Eye (tissue), 1 donor: ENCODE measurements around the gene TTC28.

Source experiments
- DNase-seq: peaks from one replicate; pipeline ENCODE4 v3.0.0-alpha.2; 2015

The TTC28 gene

DNA sequence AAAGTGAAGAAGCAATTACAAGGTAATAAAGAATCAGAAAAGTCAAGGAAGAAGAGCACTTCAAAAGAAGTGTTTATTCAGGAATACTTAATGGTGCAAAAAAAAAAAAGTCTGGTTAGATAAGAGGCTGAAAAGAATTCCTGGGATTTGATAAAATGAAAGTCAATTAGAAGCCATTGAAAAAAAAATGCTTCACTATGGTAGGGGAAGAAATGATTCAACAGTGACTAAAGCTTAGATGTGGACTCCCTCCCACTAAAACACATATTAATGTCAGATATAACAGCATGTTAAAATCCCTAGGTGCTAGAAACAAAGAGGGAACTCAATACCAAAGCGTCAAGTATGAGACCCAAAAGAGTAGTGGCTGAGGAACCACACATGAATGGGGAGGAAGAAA lies 425.2 kb downstream of the TTC28 start:
- no peak for DNase-seq

DNA sequence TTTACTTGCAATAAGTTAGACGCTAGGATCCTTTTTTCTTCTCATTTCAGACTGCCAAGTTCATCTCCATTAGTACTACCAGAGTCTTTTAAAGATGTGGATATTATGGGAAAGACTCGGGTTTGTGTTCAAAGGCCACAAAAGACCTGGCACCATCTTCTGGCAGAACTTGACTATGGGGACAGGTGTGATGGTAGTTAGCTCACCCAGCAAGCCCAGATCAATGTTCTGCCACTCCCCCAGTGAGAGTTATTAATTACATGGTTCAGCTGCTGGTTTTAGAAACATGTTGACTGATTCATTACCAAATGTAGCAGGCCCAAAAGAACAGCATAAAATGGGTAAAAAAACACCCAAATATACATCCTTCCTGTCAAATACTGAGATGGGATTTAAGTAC lies 427.1 kb downstream of the TTC28 start:
- no peak for DNase-seq

DNA sequence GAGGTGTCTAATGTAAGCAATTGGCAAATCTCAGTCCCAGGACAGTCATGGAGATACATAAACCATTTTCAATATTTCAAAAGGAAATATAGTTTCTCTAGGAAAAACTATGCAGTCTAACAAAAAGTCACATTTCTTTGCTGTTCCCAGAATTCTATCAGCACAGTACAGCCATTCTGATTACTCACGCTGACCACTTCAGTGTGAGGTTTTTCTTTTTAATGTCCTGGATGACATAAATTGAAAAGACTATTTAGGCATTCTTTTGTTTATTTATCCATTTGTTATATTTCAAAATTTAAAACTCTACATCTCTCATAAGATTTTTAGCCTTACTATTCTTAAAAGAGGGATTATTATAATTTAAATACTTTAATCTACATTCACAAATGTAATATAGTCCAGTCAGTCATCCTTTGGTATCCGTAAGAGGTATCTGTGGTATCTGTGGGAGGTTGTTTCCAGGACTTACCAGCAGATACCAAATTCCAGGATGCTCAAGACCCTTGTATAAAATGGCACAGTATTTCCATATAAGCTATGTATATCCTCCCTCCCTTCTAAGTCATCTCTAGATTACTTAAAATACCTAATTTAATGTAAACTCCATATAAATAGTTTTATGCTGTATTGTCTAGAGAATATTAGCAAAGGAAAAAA lies 429.5 kb downstream of the TTC28 start:
- no peak for DNase-seq

DNA sequence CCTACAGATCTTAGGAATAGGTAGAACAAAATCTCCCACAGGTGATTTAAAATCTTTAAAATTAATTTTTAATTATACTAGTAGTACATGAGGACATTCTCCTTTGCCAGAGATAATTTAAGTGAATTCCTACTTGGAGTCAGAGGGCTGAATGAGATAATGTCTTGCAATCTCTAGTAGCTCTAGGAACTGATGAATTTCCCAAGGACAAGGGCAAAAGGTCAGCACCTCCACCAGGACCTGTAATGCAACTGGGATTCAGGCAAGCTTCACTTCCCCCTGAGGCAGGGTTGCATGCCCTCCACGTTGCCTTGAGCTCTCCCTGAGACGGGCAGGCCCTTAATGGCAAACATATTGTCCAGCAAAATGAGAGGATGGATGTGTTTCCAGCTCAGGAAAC lies 430.2 kb downstream of the TTC28 start:
- DNase-seq, result no peak

DNA sequence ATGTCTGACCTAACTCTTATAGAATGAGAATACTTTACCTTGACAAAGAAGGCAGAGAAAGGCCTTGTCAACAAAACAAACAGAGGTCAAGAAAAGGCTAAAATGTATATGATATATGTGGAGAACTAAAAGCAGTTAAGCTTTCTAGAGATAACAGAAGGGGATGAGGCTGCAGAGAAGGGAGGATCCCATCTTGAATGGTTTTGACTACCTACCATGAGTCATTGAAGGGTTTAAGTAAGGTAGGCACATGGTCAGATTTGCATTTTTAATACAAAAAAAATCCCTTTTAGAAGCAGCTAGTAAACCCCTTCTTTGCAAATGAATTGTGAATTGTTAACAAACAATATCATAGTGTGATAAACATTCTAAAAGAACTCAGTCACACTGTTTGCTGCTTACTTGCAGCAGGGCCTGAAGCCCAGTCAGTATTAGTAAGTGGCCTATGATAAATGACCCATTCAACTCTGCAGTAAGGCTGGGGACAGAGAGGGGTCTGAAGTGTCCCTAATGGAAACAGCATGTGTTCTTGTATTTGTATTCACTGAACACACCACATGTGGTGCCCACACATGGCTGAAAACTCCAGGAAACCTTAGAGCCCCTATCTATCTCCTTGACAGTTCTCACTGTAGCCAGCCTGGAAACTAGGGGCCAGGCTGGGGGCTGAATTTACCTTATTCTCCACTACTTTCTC lies 431.8 kb downstream of the TTC28 start:
- DNase-seq, result peak; percentile 35

DNA sequence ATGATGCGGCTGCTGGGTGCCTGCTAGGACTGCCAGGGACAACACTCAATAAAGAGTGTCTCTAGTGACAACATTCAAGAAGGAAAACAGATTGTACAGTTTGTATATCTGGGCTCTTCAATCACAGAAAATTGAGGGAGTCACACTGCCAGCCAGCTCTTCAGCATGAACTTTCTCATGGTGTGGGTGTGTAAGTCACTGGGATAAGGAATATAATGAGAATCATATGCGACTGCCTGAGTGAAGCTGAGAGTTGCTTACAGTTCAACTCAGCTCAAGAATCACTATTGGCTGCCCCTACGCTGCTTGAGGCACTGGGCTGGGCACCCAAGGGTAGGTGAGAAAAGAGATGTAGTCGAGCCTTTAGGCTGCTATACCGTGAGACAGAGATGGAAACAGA lies 432.5 kb downstream of the TTC28 start:
- DNase-seq, result no peak

DNA sequence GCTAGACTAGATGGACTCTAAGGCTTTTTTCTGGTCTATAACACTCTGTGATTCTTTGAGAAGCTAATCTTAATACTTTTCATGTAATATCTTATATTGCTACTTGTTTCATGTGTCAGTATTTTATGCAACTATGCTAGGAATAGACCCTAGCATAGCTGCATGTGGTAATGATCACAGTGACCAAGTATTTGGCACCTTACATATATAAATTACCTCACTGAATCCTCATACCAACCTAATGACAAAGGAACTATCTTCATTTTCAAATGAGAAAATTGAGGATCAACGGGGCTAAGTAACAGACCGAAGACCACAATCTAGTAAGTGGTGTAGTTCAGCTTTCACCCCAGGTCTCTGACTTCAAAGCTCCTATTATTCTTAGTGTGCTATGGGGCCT lies 433.2 kb downstream of the TTC28 start:
- DNase-seq, result no peak

DNA sequence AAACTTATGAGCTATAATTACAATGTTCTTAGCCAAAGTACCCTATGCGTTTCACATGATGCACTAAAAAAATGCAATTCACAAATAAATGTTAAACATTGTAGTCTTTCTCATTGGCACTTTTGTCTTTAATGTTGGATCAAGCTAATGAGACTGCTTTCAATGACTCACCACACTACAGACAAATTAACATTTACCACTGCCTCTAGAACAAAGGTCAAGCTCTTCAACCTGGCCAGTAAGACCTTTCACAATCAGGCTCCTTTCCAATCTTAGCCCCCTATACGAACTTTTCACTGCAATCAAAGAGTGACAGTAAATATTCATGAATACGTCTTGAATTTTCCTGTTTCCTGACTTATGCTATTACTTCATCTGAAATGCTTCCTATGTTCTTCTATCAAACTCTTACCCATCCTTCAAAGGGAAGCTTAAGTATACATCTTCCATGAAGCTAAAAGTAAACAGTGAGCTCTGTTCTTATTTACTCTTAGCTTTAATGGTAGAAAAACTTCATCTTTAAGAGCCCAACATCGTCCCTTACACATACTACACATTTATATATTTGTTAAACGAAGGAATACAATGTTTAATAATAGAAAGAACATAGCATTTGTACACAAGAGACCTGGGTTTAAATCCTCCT lies 433.9 kb downstream of the TTC28 start:
- DNase-seq, result no peak

DNA sequence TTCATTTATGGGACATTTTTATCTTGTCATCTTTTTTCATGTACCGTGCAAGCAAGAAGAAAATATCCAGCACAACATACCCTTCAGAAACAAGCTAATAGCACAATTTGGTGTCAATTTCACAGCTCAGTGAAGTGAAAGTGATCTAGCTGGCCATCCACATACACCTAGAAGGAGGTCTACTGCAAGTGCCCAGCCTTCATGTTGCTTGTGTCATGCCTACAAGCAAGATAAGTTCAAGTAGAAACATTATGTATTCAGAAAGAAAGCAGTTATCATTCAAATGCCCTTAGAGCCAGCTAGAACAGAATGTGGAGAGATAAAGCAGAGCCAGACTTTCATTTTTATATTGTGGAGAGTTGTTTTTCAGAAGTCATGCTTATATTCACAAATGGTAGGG lies 434.9 kb downstream of the TTC28 start:
- no peak for DNase-seq

DNA sequence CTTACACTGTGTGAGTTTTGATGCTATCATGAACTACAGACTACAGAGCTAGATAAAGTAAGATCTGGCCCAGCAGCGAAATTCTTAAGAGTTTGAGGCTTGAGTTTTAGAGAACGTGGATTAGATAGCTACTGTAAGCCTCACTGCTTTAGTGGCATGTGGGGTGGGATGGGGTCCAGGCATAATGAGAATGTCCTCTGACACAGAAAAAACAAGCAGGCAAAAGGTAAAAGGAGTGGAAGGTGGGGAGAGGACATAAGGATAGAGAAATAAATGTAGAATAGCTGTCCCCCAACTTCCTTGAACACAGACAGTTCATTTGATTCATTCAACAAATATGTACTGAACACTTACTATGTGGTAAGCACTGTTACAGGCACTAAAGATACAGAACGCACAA lies 436.1 kb downstream of the TTC28 start:
- no peak for DNase-seq

DNA sequence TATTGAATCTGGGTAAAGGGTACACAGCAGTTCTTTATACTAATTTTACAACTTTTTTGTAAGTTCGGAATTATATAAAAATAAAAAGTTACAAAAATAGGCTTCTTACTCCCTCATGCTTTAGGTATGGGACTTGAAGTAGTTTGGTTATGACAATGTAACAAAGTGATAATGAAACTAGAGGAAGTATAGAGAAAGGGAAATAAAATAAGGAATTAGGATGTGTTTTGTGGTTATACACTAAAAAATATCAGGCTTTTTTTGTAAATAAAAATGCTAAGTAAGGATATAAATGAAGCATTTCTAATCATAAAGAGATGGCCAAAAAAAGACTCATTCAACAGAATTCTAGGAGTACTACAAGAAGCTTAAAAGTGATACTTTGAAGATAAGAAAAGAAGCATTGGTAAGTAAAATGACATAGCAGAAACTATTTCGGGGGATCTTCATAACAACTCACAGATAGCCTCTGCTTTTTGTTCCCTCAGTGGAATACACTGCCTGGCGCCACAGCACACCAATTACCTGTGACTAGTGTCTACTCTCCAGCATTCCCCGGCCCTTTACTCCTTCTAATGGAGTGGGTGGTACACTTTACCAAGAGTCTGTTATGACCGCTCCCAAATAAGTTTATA lies 437.9 kb downstream of the TTC28 start:
- DNase-seq, result no peak

DNA sequence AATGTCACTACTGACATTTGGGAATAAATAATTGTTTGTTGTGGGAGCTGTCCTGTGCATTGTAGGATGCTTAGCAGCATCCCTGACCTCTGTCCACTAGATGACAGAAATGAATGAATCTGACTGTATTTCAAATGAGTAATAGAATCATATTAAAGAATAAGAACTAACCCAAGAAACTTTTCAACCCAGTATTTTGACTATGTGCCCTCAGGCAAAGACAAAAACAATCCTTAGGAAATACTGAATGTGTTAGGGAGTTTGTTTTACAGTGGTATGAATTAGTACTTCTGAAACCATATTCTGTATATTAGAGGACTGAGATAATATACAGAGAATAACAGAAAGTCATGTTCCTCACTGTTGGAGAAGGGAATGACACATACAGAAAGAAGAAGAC lies 439.7 kb downstream of the TTC28 start:
- no peak for DNase-seq

DNA sequence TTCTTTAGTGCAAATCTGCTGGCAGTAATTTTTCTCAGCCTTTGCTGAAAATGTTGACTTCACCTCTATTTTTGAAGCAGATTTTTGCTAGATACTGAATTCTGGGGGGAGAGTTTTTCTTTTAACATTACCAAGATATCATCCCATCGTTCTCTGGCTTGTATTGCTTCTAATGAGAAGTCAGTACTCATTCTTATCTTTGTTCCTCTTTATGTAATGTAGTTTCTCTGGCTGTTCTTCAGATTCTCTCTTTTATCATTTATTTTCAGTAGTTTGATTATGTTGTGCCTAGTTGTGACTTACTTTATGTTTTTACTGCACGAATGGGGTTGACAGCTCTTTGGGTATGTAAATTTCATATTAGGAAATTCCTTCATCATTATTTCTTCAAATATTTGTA lies 441.9 kb downstream of the TTC28 start:
- DNase-seq, result no peak

DNA sequence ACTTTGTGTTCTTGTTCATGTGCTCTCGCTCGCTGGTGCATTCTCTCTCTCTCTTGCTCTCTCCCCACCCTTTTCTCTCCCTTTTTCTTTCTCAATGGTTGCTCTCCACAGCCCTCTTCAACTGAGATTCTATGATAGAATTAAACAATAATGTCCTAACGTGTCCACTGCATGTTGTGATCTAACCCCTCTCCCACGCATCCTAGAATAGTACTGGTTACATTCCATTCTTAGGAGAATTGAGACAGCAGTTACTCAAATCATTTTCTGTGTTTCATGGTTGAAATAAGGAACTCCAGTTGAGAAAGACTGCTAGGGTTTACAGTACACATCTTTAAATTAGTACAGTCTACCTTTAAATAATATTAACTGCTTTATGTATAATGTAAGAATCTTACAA lies 442.5 kb downstream of the TTC28 start:
- no peak for DNase-seq

DNA sequence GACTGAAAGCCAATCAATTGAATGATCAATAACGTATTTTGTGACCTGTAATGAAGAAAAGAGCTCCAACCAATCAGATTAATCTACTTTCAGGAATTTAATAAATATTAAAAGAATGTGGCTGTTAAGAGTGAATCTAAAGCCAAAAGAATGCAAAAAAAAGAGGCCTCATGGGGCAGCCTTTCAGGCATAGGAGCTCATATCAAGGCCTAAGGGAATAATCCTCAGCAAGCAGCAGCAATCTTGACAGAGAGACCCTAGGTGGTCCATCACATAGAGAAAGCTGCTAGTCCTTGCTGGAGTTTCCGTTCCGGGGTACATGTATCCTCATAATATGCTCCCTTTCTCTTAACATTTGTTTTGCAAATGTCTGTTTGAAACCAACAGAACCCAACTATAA lies 447.4 kb downstream of the TTC28 start:
- DNase-seq, result no peak

DNA sequence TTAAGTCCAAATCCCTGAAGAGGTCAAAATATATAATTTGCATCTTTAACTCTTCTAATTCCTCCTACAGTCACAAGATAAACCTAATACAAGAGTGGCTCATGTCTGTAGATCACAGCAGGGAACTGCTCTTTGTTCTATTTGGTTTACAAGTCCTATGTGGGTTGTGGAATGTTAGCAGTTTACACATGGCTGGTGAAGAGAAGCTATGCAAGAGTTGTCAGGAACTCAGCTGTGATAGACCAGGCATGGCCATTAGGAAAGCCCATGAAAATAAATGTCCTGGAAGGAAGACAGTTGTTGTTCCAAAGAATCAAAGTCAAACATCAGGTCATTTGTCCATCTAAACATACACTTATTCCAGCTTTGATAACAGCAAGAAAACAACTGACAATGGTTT lies 448.2 kb downstream of the TTC28 start:
- peak; percentile 79 for DNase-seq

DNA sequence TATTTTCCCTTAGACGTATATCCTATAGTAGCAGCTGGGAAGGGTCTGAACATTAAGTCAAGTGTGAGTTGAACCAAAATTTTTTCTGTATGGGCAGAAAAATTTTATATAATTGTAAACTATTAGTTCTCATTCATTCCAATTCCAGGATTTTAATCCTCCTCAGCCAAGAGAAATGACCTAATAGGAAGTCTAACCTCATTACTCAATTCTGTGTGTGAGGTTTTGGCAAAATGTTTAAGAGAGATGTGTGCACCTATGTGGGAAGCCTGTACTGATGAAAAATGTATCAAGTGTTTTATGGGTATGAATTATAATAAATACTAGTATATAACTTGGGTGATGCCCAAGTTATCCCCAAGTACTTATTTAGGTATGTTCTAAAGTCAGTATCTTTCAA lies 449.0 kb downstream of the TTC28 start:
- no peak for DNase-seq

DNA sequence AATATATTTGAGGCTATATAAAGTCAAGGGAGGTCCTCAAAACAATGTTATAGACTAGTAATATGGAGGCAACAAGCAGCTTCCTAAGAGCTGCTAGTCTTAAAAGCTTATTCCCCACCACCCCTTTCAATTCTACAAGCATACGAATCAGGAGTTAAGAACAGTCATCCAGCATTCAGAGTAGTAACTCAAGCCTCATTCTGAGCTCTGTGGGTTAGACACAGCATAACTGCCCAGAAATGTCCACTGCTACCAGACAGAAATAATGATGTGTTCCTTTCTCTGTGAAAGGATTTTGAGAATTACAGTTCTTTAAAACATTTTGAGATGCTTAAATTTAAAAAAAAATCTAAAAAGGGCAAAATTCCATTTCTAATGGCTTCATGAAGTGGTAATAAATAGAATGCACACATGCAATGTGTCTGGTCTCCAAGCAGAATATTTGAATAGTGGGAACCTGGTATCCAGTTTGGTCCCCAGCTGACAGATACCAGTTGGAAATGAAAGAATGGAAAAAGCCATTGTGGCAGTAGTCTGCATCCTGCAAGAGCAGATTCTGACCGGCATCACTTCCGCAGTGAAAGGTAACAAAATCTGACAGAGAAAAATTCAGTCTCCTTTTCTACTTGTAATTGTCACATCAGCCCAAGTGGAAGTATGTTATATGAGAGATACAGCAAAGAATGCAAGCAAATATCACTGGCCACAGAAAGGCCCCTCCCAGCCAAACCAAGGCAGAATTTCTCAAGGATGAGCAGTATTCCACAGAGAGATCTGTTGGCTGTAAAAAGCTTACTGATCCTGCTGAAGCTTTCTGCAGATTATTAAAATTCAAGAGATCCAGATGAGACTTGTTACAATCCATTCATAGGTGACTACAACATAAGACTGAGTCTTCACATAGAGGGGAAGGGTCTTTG lies 449.8 kb downstream of the TTC28 start:
- DNase-seq, result peak; percentile 60

DNA sequence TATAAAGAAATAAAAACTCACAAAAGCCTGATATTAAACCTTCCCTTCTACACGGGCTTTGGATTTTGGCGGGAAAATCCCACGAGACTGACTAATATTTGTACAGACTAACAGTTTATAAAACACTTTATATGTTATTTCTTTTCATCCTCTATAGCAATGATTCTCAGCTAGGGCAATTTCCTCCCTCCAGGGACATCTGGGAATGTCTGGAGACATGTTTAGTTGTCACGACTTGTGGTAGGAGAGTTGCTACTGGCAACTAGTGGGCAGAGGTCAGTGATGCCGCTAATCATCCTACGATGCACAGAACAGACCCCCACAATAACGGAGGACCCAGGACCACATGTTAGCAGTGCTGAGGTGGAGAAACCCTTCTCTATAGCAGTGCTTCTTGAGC lies 455.8 kb downstream of the TTC28 start:
- peak; percentile 30 for DNase-seq

DNA sequence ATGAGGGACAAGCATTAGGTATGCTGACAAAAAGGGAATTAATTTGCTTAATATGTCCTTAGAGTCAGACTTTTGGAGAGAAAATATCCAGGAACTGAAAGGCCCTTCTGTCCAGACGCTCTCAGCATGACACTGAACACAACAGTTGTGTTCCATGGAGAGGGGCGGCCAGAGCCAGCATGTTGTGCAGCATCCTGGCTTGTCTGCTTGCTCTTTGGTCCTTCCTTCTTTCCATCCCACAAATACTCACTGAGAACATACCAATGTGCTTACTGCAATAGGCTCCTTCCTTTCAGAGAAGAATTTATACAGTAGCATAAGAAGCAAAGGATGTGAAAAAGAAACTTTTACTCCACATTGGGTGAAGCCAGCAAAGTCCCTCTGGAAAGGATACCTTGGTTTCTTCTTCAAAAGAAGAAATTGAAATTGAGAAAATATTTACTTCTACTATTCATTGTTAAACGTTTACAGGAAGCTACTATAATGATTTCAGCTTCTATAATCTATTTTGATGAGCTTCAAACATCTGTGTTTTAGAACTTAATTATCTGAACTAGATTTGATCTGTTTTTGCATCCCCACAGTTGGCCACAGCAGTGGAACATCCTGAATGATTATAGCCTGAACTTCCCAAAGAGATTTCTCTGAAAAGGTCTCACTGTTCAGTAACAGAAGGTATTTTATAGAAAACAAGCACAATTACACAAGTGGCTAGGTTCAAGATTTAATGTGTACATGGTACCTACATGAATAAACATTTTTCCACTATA lies 456.5 kb downstream of the TTC28 start:
- no peak for DNase-seq

DNA sequence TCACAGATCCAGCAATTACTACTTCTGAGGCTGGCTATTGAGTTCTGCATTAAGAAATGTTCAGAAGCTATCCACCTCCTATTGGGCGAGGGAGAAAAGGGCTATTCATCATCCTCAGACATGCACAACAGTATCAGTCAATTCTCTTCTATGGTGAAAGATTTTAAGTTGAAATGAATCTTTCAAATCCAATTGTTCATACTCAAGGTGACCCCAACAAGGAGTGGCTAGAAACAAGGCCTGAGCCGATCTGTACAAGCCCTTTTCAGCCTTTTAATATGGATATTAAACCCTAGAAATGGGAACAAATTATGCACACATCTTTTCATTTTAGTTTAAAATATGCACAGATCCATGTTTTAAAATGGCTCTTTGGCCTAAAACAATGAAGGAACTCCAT lies 457.1 kb downstream of the TTC28 start:
- no peak for DNase-seq

DNA sequence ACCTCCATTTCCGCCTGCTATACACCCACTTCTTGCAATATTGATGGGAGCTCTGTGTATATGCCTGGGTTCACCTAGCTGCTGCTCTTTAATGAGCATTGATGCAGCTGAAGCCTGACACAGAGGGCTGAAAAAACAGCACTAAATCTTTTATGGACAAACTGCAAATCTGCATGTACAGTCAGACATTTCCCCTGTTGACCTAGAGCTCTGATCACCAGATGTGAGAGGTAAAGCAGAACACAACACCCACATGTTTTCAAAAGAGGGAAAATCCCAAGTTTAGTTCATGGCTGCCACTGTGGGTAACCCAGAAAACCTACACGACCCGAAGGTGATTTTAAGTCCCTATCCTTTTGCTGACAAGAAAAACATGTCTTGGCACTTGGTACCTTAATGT lies 457.6 kb downstream of the TTC28 start:
- no peak for DNase-seq
